22Rv1 (cell line): Measurements from ENCODE around the gene SOX10.

Experiments
- CTCF ChIP-seq: fragments of 450-650 bp; IDR thresholded peaks from 2 replicates; pipeline ENCODE4 v1.5.1; 2017; ENCODE audit warnings: mild to moderate bottlenecking
- ZFX ChIP-seq: fragments of 450-650 bp; IDR thresholded peaks from 2 replicates; pipeline ENCODE4 v1.6.1; 2017; ENCODE audit warnings: antibody characterized with exemption, borderline replicate concordance

GRCh38 chr22:37990301-37990700, 5.9 kb upstream of the SOX10 start:
- TF ChIP-seq CTCF (no peak), ZFX (no peak)
